IMR-90 (cell line): ENCODE measurements around the gene RHOU. TPM values are rescaled to one million over a fixed set of nuclear protein-coding genes. Genes with fewer than 3 reads are reported as not detected.

Experiments
- ATAC-seq: fragments of 200-7000 bp; cut with Tn5 transposase; 2 replicates; pipeline ENCODE4 v1.9.1; 2020; ENCODE audit warnings: low read depth, mild to moderate bottlenecking, moderate library complexity
- BruUV-seq: library from RNA; stranded (reverse); fragments of 400-500 nt; replicated peaks from 2 replicates; lab custom pipeline; 2021; lab: Mats Ljungman, UMichigan
- CTCF ChIA-PET: fragments of 300-600 bp; formaldehyde crosslinking; extraction: SDS; loops from one replicate; lab custom pipeline; 2021; ENCODE audit warnings: antibody characterized with exemption; lab: Yijun Ruan, JAX
- POLR2A ChIA-PET: fragments of 300-600 bp; sonication (Branson Sonifier 250); formaldehyde crosslinking; loops from one replicate; lab custom pipeline; 2022; ENCODE audit warnings: antibody characterized with exemption; ENCODE audit not compliant: unreplicated experiment; lab: Charles Lee
- DNase-seq: peaks from one replicate; pipeline ENCODE4 v3.0.0; 2013
- H2AFZ ChIP-seq: replicated peaks from 2 replicates; pipeline ENCODE3; 2013; ENCODE audit warnings: low read length, mild to moderate bottlenecking; ENCODE audit not compliant: poor library complexity
- H2AK5ac ChIP-seq: 2 replicates; pipeline ENCODE4 v1.6.1; 2013; ENCODE audit warnings: low read depth, low read length, inconsistent platforms
- H2AK9ac ChIP-seq: replicated peaks from 2 replicates; pipeline ENCODE3; 2013; ENCODE audit warnings: mild to moderate bottlenecking, low read depth, low read length, moderate library complexity; ENCODE audit not compliant: poor library complexity
- H2BK120ac ChIP-seq: 2 replicates; pipeline ENCODE4 v1.6.1; 2013; ENCODE audit warnings: low read depth, low read length, inconsistent platforms
- H2BK15ac ChIP-seq: 3 replicates; pipeline ENCODE4 v1.6.1; 2013; ENCODE audit warnings: low read depth, low read length, inconsistent platforms
- H2BK20ac ChIP-seq: 2 replicates; pipeline ENCODE4 v1.6.1; 2013; ENCODE audit warnings: low read depth, mild to moderate bottlenecking, inconsistent platforms, low read length, moderate library complexity
- H2BK5ac ChIP-seq: 2 replicates; pipeline ENCODE4 v1.6.1; 2013; ENCODE audit warnings: mild to moderate bottlenecking, low read depth, low read length, inconsistent platforms; ENCODE audit not compliant: poor library complexity, severe bottlenecking
- H3K14ac ChIP-seq: replicated peaks from 2 replicates; pipeline ENCODE4 v1.6.1; 2013; ENCODE audit warnings: low read depth, low read length, inconsistent platforms
- H3K18ac ChIP-seq: 2 replicates; pipeline ENCODE4 v1.6.1; 2013; ENCODE audit warnings: low read depth, low read length, control low read depth
- H3K23ac ChIP-seq: 2 replicates; pipeline ENCODE4 v1.6.1; 2013; ENCODE audit warnings: low read depth, low read length, inconsistent platforms
- H3K27ac ChIP-seq: 2 replicates; pipeline ENCODE4 v1.5.1; 2013; ENCODE audit warnings: mild to moderate bottlenecking, control low read depth, low read length; ENCODE audit not compliant: insufficient read depth
- H3K27me3 ChIP-seq: 2 replicates; pipeline ENCODE4 v1.6.1; 2013; ENCODE audit warnings: low read length; ENCODE audit not compliant: control insufficient read depth, insufficient read depth
- H3K36me3 ChIP-seq: 2 replicates; pipeline ENCODE4 v1.6.1; 2013; ENCODE audit warnings: low read length, mixed read lengths; ENCODE audit not compliant: control insufficient read depth, insufficient read depth
- H3K4ac ChIP-seq: 2 replicates; pipeline ENCODE4 v1.6.1; 2013; ENCODE audit warnings: low read depth, low read length, inconsistent platforms
- H3K4me1 ChIP-seq: 2 replicates; pipeline ENCODE4 v1.6.1; 2013; ENCODE audit warnings: low read length, mixed read lengths; ENCODE audit not compliant: control insufficient read depth, insufficient read depth
- H3K4me2 ChIP-seq: 2 replicates; pipeline ENCODE4 v1.6.1; 2013; ENCODE audit warnings: low read depth, mild to moderate bottlenecking, control low read depth, low read length, moderate library complexity
- H3K4me3 ChIP-seq: 2 replicates; pipeline ENCODE4 v1.5.1; 2013; ENCODE audit warnings: low read depth, mild to moderate bottlenecking, control low read depth, low read length, moderate library complexity; ENCODE audit not compliant: insufficient read depth
- H3K56ac ChIP-seq: 2 replicates; pipeline ENCODE4 v1.6.1; 2013; ENCODE audit warnings: low read length, inconsistent platforms; ENCODE audit not compliant: insufficient read depth; ENCODE audit errors: extremely low read depth
- H3K79me1 ChIP-seq, 2 experiments: 2 replicates each; pipeline ENCODE4 v1.6.1; 2013; ENCODE audit warnings: low read length in 2 of 2, inconsistent platforms in 1 of 2, low read depth in 1 of 2
- H3K9ac ChIP-seq: 2 replicates; pipeline ENCODE4 v1.6.1; 2013; ENCODE audit warnings: low read depth, low read length, control low read depth
- H3K9me1 ChIP-seq: 2 replicates; pipeline ENCODE4 v1.6.1; 2013; ENCODE audit warnings: low read length, inconsistent platforms; ENCODE audit not compliant: insufficient read depth
- H3K9me3 ChIP-seq: 2 replicates; pipeline ENCODE4 v1.6.1; 2013; ENCODE audit warnings: low read length; ENCODE audit not compliant: control insufficient read depth, insufficient read depth
- H4K20me1 ChIP-seq: 2 replicates; pipeline ENCODE4 v1.6.1; 2013; ENCODE audit warnings: low read length, inconsistent platforms; ENCODE audit not compliant: insufficient read depth
- H4K5ac ChIP-seq: 2 replicates; pipeline ENCODE4 v1.6.1; 2013; ENCODE audit warnings: mild to moderate bottlenecking, low read depth, low read length, control low read depth
- H4K8ac ChIP-seq, 2 experiments: 2 replicates each; pipeline ENCODE4 v1.6.1; 2013; ENCODE audit warnings: low read depth in 2 of 2, low read length in 2 of 2, control low read depth in 1 of 2, inconsistent platforms in 1 of 2
- H4K91ac ChIP-seq: 2 replicates; pipeline ENCODE4 v1.6.1; 2013; ENCODE audit warnings: low read depth, low read length, inconsistent platforms; ENCODE audit not compliant: insufficient read depth
- BHLHE40 ChIP-seq: fragments of 150-350 bp; IDR thresholded peaks from 2 replicates; pipeline ENCODE4 v1.6.1; 2016; ENCODE audit warnings: mild to moderate bottlenecking, low read depth, low read length
- MAZ ChIP-seq: IDR thresholded peaks from 2 replicates; pipeline ENCODE4 v1.6.1; 2012; ENCODE audit warnings: low read depth, mild to moderate bottlenecking, low read length, improper control_type of control experiment, moderate library complexity, borderline replicate concordance
- RCOR1 ChIP-seq: IDR thresholded peaks from 2 replicates; pipeline ENCODE4 v1.6.1; 2012; ENCODE audit warnings: mild to moderate bottlenecking, low read length, improper control_type of control experiment; ENCODE audit not compliant: insufficient replicate concordance
- WGBS, 2 experiments: methylation state at CpG; one replicate each; pipeline versions ENCODE4 v1.1.5 to v1.1.7; 2013; ENCODE audit warnings: missing lambda C conversion rate in 2 of 2; ENCODE audit not compliant: insufficient read length in 1 of 2; ENCODE audit errors: extremely low coverage in 2 of 2; 5-methylcytosine and 5-hydroxymethylcytosine counted together
- dilution Hi-C: fragments of 300-500 bp; cut with HindIII; formaldehyde crosslinking; loops from one replicate; pipeline ENCODE4 v1.14.3; 2018; ENCODE audit warnings: low sequenced_read_pairs; ENCODE audit not compliant: unreplicated experiment
- in situ Hi-C: fragments of 300-500 bp; cut with MboI; formaldehyde crosslinking; loops from 3 replicates; pipeline ENCODE4 v1.14.3; 2019; ENCODE audit warnings: low sequenced_read_pairs, inconsistent platforms, mixed read lengths
- intact Hi-C: fragments of 100-400 bp; cut with micrococcal nuclease; formaldehyde crosslinking; loops from 2 replicates; pipeline ENCODE4 v1.10.0; 2022
- polyA plus RNA-seq, 3 experiments: library from polyadenylated mRNA; depleted of rRNA; stranded (reverse); fragments of >200 nt; gene quantifications; 2 replicates each; pipeline ENCODE4 v1.2.3, GENCODE V29; 2012; ENCODE audit warnings: low replicate concordance in 1 of 3
- total RNA-seq: library from RNA; depleted of rRNA; stranded (reverse); fragments of >200 nt; gene quantifications from 2 replicates; pipeline ENCODE4 v1.2.3, GENCODE V29; 2012
- TF ChIP-seq, protein P1 (sequence below): fragments of 150-350 bp; IDR thresholded peaks from 2 replicates; pipeline ENCODE4 v1.6.1; 2016; ENCODE audit warnings: low read depth, mild to moderate bottlenecking, low read length, moderate library complexity, borderline replicate concordance

RHOU gene
- total and polyA plus RNA-seq, 2 of the 4 experiments (the other 2 are of a cell fraction), result 0.44 to 0.72 TPM

GRCh38 chr1:228765168-228765946 lies 30.1 kb downstream of the RHOU start:
- Histone ChIP-seq H3K4me3 (no peak overlapping the region), H3K4me1 (no peaks in the 10 kb centered on the region), H4K5ac (no peak overlapping the region), H3K36me3 (no peaks in the 10 kb centered on the region), H3K9ac (no peak overlapping the region), H2BK20ac (no peak overlapping the region), H2AK9ac (no peak overlapping the region), H3K4me2 (no peak overlapping the region), H2BK120ac (no peak overlapping the region), H3K14ac (no peak overlapping the region), H3K27me3 (peaks cover 11% of the 10 kb centered on the region; the same call in 1 of the 2 replicates), H2BK5ac (no peak overlapping the region), H3K27ac (no peak overlapping the region), H3K9me3 (no peaks in the 10 kb centered on the region), H2AK5ac (no peak overlapping the region), H3K4ac (no peak overlapping the region), H2BK15ac (no peak overlapping the region), H2AFZ (no peak overlapping the region), H4K20me1 (no peaks in the 10 kb centered on the region), H4K91ac (no peak overlapping the region), H3K23ac (no peak overlapping the region), H4K8ac (no peak overlapping the region), H3K79me1 (no peaks in the 10 kb centered on the region), H3K18ac (no peak overlapping the region), H3K9me1 (no peaks in the 10 kb centered on the region), H3K56ac (no peak overlapping the region)
- no peak for DNase-seq
- intact Hi-C loops (no loop called here), dilution Hi-C loops (no loop called here), in situ Hi-C loops (no loop called here)
- CTCF ChIA-PET, result no interaction called here
- POLR2A ChIA-PET, result no interaction called here
- WGBS, 2 experiments, result no CpG with 5 or more reads among the region's 8 CpGs
- TF ChIP-seq MAZ, result no peak
- TF ChIP-seq BHLHE40, result no peak
- TF ChIP-seq RCOR1, result no peak
- TF ChIP-seq, protein P1, sequence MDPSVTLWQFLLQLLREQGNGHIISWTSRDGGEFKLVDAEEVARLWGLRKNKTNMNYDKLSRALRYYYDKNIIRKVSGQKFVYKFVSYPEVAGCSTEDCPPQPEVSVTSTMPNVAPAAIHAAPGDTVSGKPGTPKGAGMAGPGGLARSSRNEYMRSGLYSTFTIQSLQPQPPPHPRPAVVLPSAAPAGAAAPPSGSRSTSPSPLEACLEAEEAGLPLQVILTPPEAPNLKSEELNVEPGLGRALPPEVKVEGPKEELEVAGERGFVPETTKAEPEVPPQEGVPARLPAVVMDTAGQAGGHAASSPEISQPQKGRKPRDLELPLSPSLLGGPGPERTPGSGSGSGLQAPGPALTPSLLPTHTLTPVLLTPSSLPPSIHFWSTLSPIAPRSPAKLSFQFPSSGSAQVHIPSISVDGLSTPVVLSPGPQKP, result no peak
- ATAC-seq, result no peak
- no TSS peak for BruUV-seq
